CD4-positive, alpha-beta T cell treated with Interleukin-15 for 1 hour (primary cell): ENCODE data around the gene TRPV5.
A peak's percentile ranks its signal among the peaks of the same experiment; 100 is the strongest.

ENCODE experiments used
- DNase-seq: peaks from one replicate; pipeline ENCODE4 v3.0.0-alpha.2; 2020

The TRPV5 gene

DNA sequence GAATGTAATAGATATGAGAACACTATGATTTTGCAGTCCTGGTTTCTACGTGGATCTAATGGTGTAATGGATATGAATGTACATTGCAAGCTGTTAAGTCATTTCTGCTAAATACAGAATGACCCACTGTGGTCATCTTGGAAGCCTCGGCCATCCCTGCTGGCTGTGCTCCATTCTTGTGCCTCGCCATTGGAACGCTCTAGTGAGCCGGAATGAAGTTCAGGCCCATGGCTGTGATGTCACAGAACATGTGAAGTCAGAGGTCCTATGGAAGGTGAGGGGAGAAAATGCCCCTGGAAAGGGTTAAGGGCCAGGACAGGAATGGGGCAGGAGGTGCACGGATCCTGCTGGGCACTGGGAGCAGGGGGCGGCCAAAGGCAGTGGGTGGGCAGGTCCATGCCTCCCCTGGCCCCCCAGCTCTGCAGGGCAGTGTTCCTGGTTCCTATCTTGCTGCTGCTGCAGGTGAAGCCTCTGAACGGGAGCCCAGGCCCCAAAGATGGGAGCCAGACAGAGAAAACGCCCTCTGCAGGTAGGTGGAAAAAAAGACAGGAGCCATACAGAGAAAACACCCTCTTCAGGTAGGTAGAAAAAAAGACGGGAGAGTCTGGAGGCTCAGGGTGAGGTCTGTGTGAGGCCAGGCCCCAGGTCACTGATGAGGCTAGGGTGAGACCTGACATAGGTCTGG, 5.8 kb upstream of the TRPV5 start, which contains the start of gene LLCFC1:
Gene LLCFC1 (plus strand): TSS at position 259 of the 685 bp plus-strand sequence. CDS start 138 bp downstream, at position 397.
- no peak for DNase-seq

DNA sequence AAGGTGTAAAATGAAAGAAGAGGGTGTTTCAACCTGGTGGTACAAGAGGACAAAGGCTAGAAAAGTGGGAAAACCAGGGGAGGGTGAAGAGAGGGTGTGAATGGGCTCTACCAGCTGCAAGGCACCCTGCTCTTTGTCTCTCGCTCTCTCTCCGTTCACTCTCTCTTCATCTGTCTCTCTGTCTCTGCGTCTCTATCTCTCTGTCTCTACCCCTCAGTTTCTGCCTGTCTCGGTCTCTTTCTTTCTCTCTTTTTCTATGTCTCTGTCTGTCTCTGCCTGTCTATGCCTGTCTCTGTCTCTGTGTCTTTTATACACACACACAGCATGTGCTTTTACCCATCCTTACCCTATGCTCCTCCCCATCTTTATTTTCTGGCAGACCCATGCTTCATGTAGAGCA, 5.1 kb upstream of the TRPV5 start:
- no peak for DNase-seq

DNA sequence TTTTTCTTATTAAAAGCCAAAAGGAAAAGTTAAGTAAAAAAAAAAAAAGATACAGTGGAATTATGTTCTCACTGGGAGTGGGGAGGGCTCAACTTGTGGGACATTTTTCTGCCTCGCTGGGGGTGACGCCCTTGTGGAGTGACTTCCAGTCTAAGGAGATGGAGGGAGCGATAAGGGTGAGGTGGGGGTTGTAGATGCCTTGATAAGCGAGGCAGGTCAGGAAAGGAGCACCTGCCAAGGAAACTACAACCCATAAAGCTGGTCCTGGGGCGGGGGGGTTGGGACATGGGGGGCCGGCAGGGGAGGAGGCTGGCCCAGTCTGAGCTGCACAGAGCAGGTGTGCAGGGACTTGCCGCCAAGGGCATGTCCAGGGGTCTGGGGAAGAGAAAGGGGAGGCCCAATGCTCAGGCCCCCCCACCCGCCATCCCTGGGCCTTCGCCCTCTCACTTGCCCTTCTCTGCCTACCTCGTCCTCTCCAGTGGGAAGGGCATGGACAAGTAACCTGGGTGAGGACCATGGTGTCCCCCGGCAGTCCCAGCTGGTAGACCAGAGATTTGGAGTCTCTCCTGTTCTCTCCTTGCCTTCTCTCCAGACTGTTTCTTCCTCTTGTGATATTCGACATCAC, 2.5 kb upstream of the TRPV5 start:
- DNase-seq, result no peak

DNA sequence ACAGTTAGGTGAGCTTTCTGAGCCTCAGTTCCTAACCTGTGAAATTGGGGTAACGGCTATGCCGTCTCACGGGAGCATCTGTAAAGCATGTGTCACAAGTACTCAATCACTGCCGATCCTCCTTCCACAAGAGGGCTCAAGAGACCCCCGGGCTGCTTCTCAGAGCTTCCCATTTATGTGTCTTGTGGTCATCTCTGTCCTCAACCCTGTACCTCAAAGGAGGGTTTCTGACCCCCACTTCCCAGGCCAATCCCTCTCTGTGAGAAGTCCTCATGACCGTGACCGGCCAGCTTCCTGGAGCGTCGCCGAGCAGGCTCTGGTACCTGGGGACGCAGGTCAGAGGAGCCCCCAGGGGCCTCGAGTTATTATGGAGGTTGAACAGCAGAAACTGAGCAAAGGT, 510 bp upstream of the TRPV5 start:
- no peak for DNase-seq

DNA sequence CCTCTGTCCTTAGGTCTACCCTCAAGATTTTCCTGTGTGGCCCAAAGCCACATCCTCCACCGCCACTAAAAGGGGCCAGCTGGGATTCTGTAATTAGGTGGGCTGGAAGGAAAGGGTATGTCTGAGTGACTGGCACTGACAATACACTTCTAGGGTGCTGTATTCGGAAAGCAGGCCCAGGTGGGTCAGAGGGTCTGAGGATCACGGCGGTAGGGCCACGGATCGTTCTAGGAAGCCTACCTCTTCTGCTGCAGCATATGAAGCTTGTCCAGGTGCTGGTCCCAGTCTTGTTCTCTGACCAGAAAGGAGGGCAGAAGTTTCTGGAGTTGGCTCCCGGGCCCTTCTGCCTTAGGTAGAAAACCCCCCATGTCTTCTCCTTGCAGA, 462 bp downstream of the TRPV5 start:
- DNase-seq, result no peak

DNA sequence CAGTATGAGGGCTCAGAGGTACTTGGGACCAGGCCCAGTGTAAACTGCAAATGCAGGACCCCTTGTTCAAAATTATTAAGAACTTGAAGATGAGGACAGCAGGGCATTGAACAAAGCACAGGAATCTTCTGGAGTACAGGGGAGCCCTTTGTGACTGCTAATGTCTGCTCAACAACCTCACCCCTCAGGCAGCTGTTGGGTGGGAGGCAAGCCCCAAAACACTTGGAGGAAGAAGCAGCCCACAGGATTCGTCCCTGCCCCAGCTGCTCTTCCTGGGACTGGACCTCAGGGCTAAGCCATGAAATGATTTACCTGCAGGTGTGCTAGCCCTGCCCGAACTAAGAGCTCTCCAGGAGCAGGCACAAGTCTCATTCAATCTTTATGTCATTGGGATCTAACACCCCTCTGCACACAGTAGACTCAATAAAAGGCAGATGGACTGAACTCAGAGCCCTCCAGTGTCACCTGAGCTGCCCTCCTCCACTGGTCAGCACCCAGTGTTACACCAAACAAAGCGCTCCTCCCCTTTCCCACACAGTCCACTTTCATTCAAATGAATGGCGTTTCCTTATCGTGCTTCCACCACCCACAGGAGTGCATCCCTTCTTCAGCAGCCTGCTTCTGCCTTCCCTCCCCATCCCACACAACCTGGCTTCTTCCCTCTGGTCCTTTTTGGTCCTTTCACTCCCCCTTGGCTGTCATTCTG, 1.0 kb downstream of the TRPV5 start:
- no peak for DNase-seq

DNA sequence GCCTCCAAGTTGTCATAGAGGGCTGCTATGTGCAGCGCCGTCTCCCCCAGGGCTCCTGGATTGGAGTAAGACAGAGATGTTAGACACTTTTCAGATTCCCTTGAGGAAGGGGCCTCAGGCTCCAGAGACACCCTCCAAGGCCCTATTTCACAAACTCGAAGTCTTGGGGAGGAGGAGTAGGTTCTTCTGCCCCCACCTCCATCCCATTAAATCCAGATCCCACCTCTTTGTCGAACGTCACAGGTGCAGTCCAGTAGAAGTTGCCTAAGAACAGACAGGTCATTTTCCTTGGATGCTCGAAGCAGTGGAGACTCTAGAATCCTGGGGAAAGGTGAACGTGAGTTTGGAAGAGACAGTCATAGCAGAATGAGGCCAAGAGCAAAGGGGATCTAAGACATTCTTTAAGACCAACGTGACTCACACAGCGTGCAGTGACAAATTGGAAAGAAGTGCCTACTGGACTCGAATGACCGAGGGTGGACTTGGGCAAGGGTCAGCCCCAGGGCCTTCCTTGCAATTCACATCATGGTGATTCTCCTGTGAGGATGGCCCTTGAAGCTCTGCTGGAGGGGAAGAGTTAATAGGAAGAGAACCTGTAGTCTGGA, 3.3 kb downstream of the TRPV5 start:
- DNase-seq, result no peak

DNA sequence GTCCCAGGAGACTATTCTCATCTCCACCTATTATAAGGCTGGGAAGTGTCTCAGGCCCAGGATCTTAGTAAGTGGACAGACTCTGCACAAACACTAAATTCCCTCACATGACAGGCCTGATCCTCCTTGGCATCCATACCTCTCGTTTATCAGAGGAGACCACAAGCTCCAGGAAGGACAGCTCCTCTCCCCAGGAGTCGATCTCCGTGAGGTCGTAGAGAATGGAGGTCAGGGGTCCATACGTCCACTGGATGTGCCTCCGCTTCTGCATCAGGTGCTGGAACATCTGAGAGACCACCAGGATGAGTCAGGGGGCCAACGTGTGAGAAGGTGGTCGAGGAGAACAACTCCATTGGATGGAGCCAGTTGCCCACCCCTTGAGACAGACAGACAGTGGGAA, 5.6 kb downstream of the TRPV5 start:
- no peak for DNase-seq

DNA sequence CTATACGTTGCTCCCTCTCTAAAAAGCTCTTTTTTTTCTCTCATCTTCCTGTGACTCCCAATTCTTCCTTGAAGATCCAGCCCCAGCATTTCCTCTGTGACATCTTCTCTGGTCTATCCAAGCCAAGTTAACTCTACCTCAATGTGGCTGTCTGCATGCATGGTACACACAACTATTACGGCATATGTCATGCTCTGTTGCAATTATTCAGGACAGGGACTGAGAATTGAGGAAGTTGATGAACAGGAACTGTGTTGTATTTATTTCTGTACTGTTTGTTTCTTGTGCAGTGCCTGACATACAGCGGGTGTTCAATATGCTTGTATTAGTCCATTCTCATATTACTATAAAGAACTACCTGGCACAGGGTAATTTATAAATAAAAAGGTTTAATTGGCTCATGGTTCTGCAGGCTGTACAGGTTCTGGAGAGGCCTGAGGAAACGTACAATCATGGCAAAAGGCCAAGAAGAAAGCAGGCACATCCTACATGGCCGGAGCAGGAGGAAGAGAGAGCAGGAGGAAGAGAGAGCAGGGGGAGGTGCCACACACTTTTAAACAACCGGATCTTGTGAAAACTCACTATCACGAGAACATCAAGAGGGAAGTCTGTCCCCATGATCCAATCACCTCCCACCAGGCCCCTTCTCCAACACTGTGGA, 6.3 kb downstream of the TRPV5 start:
- peak; percentile 21 for DNase-seq

DNA sequence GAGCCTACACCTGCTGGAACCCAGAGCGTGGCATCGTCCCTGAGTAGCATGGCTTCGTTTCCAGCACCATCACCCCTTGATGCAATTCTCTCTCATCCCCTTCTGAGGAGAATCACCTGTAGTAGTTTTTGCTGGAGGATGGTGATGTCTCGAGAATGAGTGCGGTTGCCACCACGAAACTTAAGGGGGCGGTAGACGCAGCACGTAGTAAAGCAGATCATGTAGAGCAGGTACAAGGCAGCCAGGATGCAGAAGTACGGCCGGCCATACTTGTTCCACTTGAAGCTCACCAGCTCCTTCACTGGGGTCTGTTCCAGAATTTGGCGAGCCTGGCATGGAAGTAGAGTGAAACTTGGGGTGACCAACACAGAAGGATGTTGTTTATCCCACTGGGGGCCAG, 8.1 kb downstream of the TRPV5 start:
- DNase-seq, result no peak

DNA sequence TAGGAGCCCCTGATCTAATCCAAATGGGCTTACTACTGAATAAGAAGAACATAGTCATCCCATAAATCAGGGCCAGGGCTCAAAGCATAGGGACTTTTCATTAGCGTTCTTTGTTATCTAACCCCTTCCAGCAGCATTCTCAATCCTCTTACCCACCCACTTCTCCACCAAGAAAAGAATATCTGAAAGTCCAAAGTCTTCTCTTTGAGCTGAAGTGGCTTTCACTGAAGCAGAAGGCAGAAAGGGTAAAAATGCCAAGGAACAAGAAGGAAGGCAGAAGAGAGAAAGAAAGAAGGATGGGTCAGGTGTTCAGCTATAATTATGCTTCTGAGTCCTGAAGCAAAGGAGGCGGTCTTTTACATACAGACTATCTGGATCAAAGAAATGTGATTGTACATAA, 10.2 kb downstream of the TRPV5 start:
- DNase-seq, result no peak

DNA sequence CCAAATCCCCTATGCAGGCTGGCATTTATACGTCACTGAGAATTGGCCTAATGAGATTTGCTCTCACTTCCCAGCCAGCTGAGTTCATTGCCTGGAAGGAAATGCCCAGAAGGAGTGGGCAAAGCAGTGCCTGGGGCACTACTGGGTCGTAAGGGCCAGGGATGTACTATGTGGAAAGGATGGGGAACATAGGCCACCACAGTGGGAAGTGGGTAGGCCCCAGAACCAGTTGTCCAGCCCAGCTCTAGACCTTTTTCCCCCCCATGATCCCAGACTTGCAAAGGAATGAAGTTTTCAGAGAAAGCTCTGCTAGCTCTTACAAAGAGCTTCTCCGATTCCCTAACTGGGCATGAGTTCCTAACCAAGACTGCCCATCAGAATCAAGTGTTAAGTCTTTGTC, 13.9 kb downstream of the TRPV5 start:
- DNase-seq, result no peak

DNA sequence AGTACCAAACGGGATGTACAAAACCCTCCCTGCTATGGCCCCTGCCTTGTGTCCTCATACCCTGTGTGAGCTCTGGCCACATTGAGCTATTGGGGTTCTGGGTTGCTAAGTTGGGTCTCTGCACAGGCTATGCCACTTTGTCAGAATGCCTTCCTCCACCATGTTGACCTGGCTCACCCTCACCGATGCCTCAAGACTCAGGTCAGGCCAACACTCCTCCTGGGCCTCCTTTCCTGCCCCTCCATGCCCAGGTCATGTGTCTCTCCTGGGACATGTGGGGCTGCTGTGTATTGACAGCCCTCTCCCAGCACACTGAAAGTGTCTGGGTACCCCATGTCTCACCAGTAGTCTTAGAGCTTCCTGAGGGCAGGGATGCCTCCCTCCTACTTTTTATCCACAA, 14.6 kb downstream of the TRPV5 start:
- no peak for DNase-seq

DNA sequence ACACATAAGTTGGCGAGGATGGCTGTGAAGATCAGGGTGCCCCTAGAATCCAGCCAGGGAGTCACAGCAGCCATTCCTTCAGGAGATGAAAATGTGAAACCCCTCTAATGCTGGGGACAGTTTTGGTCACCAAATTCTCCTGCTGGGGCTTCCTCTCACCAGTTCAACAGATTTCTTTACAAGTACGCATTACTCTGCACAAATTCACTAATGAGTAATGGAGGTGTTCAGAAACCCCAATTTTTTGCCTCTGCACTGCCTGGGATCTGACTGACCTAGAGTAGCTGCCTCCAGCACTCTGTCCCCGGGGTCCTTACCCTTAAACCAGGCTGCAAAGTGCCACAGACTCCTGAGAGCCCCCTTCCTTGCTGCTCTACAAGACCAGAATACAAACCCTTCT, 16.1 kb downstream of the TRPV5 start:
- no peak for DNase-seq

DNA sequence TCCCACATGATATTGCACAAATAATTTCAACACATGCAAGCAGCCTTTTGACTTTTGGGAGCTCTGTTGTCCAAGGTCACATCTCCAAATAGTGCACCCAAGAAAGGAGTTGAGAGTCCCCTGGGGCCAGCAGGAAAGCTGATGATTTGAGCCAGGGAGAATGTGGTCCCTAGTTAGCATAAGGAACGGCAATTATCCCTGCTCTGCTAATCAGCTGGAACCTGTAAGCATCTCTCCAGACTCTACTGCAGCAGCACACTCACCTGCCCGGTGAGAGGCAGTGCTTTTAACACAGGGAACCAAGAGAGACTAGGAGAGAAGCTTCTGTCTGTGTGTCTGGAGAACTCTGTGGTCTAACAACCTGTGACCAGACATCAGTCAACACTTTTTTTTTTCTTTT, 17.0 kb downstream of the TRPV5 start:
- no peak for DNase-seq

DNA sequence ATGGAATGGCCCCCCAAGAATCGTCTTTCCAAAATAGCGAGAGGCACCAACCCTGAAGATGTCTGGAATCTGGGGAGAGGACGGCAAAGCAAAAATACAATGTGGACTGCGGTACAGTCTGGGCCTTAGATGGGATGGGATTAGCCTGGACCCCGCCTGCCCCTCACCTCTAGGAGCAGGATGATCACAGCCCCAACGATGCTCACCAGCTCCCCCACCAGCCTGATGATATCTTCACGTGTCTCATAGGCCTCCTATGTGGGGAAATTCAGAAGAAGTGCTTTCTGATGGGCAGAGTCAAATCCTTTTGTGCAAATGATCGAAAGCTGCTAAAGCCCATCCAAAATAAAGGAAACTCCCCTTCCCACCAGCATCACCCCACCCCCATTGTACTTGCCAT, 18.2 kb downstream of the TRPV5 start:
- no peak for DNase-seq

DNA sequence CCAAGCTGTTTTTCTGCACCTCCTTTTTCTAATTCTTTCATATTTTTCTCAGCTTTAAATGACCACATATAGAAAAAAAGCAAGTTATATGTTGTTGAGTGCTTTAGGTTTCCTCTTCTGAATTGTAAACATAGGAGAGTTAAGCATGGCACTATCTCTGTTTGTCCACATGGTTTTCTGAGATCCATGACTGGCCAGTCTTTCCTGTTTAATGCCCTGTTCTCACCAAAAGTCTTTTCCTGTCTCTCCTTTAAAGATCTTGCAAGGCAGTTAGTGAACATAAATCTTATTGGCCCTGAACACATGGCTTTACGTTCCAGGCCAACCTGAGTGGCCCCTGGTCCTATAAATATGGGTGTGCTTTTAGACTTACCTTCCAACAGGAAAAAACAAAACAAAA, 19.4 kb downstream of the TRPV5 start:
- no peak for DNase-seq

DNA sequence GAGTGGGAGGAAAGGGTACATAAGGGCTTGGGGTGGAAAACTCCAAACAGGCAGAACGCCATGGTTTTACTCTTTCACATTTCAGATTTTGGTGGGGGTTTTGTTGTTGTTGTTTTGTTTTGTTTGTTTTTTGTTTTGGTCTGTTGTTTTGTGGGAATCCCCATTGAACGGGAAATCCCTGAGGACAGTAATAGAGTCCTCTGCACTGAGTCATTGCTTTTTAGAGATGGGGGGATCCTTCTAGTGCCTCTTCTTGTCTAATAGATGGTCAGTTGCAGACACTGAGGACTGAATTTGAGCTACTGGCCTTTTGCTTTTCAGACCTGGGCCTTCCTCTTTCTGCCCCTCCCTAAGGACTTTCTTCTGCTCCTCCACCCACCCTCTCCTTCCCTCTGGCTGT, 20.0 kb downstream of the TRPV5 start:
- no peak for DNase-seq

DNA sequence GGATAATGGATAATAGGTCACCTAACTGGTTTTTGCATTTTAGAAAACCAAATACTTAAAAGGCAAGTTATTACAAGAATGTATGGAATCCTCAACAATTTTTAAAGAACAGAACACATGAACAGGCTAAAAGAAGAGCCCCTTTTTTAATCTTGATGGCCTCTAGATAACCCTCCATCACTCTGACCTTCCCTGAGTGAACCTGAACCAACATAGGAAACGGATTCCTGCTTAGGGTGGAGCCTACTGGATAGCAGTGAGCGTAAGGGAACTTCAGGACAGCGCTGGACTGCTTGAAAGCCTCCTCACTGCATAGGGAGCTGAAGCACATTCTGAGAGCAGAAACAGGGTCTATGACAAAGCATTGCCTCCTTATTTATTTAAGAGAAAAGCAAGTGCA, 20.5 kb downstream of the TRPV5 start:
- no peak for DNase-seq

DNA sequence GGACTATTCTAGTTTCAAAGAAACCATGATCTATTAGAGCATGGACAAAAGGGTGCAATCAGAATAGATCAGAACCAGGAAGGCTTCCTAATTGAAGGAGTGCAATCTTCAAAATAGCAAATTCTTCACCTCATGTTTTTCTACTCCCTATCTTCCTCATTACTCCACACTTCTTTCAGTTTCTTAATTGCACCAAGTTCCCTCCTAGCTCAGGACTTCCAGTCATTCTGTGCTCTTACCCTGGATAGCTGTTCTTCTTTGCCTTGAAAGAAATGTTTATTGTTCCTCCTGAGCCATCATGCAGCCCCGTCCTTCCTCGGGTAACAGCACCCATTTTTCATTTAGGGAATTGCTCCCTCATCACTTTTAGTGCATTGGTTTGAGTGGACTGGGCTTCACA, 23.1 kb downstream of the TRPV5 start:
- DNase-seq, result no peak

DNA sequence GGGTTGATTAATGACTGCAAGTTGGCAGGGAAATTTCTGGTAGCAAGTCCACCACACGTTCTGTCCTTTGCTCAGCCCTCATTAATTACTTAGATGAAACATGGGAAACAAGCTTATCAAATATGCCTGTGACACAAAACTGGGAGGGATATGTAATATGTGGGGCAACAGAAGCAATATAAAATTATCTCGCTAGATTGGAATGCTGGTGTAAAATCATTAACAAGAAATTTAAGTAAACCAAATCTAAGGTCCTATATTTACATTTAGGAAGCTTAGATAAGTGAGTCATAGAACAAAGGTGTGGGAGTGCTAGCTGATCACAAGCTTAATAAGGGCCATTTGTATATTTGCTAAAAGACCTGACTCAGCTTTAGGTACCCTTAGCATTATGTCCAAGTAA, 23.5 kb downstream of the TRPV5 start:
- no peak for DNase-seq

DNA sequence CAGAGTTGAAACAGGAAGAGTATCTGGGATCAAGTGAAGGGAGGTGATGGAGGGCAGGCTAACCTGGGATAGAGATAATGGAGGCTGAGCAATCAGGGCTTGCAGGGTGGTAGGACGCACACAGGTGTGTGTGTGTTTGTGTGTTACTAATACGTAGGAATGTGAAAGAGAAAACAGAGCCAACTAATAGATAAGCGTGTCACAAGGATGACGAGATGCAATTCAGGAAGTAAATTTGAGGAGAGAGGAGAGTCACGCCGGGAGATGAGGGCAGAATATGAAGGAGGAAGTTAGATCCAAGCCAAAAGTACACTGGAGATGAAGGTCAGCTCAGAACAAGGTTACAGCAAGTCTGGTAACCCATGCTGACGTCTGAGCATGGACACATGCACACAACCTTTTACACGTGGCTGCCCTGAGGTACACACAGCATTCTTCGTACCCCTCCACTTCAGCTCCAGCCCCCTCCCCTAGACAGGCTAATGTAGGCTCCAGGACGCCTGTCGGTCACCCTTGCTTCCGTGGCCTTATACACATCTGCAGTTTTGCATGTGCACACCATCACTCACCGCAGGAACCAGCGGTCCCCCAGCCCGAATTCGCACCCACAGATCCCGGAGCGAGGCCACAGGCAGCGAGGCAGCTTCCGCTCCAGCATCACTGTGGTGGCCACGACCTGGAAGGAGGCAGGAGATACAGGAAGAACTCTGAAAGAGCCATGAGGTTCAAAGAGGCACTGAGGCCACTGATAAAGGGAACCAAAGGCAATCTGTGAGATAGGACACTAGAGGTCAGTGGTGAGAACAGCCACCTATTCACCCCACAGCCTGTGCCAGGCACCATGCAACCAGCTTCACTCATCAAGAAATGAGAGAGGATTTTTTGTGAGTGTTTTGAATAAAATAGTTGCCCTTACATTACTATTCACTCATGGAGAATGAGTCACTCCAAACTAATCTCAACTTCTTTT, 24.3 kb downstream of the TRPV5 start:
- no peak for DNase-seq
